HG03521 (cell line): ENCODE measurements around the gene GJC1.

Experiments used
- ATAC-seq: cut with Tn5 transposase; IDR thresholded peaks from one replicate; pipeline ENCODE4 v1.9.1; 2021; ENCODE audit warnings: mild to moderate bottlenecking, moderate library complexity; ENCODE audit not compliant: unreplicated experiment

Gene GJC1

DNA sequence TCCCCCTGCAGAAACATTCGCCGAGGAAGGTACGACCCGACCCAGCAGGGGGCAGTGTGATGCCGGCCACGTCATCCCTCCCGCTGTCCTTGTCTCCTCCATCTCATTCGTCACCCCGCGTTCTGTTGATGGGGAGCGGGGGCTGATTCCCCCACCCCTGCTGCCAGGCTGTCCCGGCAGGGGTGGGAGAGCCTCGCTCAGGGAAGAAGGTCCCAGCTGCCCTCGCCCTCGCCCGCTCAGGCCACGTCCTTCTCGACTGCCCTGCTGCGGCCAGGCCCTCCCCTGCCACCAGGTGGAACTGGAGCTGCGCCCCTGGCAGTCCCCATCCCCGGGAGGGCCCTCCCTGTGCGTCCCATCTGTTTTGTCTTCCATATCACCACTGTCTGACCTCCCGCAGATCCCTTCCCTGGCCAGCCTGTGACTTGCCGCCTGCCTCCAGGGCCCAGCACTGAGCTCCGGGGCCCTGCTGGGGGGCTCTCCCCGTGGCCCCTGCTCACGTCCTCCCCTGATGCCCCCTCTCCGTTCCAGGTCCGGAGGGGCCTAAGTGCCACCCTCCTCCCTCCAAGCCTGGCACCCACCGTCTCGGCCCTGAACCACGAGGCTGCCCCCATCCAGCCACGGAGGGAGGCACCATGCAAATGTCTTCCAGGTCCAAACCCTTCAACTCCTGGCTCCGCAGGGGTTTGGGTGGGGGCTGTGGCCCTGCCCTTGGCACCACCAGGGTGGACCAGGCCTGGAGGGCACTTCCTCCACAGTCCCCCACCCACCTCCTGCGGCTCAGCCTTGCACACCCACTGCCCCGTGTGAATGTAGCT is 50.7 kb downstream of the GJC1 start:
- ATAC-seq = no peak

DNA sequence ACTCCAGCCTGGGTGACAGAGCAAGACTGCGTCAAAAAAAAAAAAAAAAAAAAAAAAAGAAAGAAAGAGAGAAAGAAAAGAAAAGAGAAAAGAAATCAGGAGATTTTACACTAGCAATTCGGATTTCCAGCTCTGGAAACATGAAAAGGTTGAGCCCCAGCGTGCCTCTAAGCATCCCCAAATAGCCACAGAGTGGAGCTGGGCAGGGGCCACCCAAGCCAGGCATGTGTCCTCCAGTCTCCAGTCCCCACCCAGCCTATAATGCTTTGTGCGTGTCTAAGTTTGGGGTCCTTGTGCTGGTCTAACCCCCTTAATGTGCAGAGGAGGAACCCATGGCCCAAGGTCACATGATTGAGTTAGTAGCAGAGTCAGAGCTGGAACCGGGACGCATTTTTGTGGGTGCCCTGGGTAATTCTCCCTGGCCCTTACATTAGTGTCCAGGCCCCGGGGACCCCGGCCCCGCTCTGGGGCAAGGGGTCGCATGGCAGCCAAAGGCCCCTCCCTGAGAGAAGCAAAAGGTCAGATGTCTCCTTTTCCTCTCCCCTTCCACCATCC is 51.4 kb downstream of the GJC1 start:
- no peak for ATAC-seq

DNA sequence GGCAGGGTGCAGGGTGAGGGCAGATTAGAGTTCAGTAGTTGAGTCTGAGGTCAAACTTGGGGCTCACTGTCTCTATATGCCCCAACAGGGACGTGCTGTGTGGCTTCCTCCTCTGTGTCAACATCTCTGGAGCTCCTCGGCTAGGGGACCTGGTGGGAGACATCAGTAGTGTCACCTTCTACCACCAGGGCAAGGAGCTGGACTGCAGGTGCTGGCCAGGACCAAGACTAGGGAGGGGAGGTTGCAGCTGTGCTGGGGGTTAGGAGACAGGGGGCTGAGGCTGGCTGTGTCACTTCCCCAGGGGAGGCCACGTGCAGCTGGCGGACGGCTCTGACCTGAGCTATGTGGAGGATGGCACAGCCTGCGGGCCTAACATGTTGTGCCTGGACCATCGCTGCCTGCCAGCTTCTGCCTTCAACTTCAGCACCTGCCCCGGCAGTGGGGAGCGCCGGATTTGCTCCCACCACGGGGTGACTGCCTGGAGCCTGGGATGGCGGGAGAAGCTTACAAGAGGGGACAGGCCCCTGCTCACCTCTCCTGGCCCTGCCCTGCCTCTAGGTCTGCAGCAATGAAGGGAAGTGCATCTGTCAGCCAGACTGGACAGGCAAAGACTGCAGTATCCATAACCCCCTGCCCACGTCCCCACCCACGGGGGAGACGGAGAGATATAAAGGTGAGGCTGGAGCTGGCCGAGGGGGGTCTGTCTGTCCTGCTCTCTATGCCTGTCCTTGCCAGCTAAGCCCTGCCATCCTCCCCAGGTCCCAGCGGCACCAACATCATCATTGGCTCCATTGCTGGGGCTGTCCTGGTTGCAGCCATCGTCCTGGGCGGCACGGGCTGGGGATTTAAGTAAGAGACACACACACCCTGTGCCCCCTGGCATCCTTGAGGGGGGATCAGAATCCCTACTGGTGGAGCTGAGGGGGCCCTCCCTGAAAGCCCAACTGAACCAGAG is 52.4 kb downstream of the GJC1 start:
- ATAC-seq = no peak

DNA sequence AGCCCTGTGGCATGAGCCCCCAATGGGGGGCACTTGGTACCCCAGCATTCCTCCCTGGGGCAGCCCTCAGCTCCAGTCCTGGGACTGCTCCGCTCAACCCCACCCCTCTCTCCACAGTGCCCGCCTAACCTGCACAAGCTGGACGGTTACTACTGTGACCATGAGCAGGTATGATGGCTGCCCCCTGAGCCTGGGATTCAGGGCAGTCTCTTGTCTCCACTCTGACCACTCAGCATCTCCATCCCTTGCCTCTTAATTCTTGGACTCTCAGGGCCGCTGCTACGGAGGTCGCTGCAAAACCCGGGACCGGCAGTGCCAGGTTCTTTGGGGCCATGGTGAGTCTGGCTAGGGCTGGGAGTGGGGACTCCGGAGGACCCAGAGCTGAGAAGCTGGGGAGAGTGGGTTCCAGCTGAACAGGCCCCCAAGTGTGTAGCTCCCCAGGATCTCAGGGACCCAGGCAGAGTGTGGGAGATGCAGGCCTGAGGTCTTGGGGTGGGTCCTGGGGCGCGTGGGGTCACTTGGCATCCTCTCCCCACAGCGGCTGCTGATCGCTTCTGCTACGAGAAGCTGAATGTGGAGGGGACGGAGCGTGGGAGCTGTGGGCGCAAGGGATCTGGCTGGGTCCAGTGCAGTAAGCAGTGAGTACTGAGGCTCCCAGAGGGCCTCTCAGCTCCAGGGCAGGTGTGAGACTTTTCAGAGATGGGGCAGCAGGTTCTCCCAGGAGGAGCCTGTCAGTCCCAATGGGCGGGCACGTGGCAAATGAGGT is 53.3 kb downstream of the GJC1 start:
- no peak for ATAC-seq

DNA sequence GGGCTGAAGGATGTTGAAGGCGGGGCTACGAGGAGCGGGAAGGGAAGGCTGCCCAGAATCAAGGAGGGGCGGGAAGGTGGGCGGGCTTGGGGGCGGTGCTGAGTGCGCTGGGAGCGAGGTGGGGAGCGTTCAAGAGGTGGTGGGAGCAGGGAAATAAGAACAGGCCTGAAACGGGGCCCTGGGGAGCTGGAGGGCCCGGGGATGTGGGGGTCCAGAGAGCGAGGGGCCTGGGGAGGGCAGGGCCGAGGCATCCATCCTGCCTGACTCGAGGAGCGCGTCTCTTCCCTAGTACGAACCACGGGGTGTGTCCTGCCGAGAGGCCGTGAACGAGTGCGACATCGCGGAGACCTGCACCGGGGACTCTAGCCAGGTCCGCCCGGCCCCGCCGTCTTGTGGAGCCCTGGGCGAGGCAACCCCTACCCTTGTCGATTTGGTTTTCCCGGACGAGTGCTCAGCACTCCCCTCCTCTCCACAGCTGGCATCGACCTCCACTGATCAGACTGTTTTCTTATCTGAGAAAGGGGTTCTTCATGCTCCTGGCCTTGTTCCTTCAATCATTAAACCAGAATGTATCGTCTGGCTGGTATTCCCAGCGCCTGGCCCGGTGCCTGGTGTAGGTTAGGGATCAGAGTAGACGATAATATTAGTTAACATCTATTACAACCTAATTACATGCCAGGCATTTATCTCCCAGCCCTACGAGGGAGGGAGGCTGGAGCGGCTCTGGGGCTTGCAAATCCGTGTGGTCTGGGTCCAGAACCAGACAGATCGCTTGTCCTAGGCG is 54.1 kb downstream of the GJC1 start:
- ATAC-seq = peak; percentile 14

DNA sequence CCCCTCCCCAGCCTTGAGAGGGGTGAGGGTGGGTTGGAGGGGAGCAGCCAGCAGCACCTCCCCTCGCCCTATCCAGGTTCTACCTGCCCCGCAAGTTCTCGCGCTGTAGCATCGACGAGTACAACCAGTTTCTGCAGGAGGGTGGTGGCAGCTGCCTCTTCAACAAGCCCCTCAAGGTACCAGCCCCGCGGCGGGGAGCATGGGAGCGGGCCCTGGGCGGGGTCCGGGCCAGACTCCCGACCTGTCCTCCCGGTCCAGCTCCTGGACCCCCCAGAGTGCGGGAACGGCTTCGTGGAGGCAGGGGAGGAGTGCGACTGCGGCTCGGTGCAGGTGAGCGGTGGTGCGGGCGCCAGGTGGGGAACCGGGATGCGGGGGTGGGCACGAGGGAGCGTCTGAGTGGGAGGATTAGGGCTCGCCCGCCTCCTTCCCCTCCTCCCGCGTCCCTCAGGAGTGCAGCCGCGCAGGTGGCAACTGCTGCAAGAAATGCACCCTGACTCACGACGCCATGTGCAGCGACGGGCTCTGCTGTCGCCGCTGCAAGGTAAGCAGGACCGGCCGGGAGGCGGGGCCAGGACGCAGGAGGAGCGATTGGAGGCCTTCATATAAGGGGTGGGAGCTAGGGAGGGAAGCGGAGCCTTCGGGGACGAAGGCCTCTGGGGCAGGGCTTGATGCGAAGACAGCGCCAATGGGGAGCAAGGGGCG is 54.8 kb downstream of the GJC1 start:
- peak; percentile 83 for ATAC-seq

DNA sequence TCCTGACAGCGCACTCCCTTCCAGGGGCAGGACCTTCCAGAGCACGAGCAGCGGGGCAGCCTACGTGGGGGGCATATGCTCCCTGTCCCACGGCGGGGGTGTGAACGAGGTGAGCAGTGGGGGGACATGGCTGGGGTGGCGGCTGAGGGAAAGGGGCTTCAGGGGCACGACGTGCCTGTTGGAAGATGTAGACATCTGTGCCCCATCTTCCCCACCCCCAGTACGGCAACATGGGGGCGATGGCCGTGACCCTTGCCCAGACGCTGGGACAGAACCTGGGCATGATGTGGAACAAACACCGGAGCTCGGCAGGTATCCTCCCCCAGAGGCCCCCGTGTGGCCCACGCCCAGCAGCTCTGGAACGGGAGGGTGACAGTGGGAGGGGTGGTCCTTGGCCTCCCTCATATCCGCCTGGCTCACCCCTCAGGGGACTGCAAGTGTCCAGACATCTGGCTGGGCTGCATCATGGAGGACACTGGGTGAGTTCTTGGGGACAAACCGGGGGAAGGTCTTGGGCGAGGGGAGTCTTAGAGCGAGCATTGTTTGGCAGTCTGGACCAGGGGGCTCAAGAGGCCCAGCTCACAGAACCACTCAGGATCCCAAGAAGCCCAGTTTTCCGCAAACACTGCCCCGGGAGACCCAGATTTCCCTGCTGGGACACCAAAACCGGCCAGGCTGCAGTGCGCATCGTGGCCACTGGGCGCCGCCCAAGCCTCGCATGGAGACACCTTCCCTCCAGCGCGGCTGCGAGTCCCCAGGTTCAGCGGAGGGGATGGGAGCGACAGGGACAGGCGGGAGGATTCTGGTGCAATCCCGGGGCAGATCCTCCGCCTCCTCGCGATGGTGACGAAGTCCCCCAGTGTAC is 55.6 kb downstream of the GJC1 start:
- no peak for ATAC-seq

DNA sequence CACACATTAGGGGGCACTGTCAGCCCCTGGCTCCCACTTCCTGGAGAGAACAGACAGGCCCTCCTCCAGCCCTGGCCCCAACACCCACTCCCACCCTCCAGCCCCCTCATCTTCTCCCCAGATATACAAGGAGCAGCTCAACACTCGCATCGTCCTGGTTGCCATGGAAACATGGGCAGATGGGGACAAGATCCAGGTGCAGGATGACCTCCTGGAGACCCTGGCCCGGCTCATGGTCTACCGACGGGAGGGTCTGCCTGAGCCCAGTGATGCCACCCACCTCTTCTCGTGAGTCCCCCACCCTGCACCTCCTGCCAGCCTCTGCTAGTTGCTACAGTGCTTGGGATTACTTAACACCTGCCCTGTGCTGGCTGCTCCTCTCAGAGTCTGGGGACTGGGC is 56.9 kb downstream of the GJC1 start:
- no peak for ATAC-seq

DNA sequence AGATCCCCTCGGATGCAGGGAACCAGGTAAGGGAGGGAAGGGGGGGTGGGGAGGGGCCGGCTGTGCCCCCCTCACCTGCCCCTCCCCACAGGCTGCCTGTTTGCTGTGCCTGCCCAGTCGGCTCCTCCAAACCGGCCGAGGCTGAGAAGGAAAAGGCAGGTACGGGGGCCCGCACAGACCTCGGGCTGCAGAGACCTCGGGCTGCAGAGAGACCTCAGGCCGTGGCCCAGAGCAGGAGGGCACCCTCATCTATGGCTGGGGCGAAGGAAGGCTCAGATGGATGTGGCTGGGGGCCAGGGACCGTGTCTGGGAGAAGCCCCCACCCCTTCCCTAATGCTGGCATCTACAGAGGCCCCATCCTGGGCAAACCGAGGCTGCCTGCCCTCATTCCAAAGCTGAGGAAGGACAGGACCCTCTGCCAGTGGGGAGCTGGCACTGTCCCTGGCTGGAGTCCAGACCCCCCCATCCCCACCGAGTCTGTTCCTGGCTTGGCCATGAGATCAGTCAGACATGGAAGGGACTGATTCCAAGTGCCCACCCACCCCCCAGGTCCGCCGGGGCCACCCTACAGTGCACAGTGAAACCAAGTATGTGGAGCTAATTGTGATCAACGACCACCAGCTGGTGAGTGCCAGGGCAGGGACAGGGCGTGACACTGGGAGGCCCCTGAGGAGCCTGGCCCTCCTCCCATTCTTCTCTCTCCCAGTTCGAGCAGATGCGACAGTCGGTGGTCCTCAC is 57.6 kb downstream of the GJC1 start:
- no peak for ATAC-seq

DNA sequence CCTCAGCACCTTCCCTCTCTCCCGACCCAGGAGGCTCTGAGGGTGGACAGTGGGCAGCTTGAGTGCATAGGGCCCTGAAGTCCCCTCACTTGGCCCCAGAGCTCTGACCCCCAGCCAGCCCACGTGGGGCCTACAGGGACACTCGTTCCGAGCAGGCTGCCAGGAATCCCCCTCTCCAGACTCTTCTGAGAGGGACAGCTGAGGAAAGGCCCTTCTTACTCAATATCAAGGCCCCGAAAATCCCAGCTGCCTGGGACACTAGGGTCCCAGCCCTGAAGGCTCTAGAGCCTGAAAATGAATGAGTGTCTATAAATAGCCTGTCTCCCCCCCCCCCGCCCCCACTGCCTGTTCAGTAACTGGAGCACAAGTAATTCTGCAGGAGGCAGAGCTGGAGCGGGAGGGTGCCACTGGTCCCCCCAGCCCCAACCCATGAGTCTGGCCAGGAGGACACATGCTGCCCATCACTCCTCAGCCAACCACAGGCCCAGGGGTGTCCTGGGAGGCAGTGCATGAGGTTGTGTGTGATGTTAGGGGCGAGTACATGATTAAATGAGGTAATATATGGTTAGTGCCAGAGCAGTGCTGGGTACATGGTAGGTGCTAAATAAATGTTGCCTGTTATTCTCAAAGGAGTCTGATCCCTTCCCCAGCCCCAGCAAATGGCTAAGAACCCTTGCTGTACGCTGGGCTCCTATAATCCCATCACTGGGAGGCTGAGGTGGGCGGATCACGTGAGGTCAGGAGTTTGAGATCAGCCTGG is 59.7 kb downstream of the GJC1 start:
- ATAC-seq = no peak

DNA sequence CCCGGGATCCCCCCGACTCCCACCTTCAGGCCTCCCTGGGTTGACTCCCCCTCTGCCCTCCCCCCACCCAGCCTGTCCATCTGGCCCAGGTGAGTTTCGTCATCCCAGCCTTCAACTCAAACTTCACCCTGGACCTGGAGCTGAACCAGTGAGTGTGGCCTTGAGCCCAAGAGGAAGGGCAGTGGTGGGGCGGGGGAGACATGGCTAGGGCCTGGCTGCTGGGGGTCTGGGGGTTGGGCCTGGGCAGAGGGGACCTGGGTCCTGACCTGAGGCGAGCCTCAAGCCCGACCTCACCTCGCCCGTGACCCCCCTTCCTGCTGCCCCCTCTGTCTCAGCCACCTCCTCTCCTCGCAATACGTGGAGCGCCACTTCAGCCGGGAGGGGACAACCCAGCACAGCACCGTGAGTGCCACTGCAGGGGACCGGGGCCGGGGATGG is 60.4 kb downstream of the GJC1 start:
- no peak for ATAC-seq

DNA sequence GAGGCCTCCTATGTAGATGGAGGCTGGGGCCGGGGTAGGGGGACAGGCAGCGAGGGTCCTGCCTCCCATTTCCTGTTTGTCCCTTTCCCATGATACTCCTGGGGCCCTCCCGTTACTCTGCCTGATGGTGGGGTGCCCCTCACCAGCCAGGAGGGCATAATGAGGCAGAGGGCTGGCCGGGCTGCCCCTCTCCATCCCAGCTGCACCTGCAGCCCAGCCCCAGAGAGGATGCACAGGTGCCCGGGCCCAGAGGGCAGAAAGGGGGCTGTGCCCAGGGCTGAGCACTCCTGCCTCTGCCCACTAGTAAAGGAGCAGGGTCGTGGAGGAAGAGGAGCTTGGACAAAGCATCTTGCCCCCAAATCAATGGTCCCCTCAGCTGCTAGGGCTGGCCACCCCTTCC is 60.9 kb downstream of the GJC1 start:
- ATAC-seq = no peak

DNA sequence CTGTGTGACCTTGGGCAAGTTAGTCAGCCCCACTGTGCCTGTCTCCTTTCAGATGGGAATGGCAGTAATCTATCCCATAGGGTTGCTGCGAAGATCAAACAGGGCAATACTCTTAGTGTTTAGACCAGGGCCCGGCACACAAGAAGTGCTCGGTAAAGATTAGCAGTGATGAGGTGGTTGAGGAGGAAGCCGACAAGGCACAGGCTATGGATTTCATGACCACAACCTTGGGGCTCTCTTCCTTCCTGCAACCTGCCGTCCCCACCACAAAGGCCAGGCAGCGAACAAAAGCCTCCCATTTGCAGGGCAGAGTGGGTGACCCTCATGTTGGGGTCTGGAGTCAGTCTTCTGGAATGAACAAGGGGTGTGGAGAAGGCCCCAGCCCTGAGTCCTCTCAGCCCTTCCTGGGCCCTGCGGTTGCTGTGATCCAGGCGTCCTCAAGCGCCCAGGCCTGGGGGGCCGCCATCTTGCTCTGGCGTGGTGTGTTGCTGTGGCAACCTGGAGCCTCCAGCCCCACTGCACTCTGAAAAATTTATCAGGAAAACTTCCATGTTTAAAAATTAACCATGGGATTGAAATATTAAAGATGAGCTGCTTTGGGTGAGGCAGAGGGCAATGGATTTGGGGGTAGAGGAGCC is 61.5 kb downstream of the GJC1 start:
- ATAC-seq = no peak

DNA sequence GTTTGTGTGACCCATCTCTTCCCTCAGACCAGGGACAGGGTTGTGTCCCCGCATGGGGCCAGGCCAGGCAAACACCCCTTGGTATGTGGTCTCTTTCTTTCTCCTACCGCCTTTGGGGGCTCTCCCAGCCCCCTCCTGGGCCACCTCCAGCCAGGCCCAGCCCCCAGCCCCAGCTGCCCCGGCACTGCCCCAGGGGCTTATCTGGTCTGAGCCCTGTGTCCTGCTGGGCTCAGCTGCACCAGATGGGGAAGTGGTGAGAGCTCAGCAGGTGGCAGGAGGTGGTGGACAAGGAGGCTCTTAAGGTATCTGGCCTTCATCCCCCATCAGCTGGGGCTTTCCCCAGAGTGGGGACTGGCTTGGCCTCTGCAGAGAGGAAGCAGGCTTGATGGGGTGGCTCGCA is 62.6 kb downstream of the GJC1 start:
- no peak for ATAC-seq

DNA sequence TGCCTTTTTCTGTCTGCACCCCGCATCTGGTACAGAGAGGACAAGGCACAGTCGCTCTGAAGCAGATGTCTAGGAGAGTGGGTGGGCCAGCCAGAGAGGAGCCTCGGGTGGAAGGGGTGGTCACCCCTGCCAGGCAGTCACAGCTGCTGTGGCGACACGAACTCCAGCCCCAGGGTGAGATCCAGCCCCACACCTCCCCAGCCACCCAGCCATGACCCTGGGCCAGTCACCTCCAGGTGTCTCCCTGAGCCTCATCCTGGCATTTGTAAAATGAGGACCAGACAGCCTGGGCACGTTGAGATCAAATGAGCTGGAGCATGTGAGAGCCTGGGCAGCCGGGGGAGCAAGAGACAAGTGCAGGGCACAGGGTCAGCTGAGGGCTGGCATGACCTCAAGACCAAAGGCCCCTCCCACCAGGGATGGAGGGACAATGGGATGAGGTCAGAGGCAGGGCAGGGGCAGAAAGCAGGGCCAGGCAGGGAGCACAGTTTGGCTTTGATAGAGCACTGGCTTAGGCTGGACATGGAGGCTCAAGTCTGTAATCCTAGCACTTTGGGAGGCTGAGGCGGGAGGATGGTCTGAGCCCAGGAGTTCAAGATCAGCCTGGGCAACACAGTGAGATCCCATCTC is 63.6 kb downstream of the GJC1 start:
- no peak for ATAC-seq

DNA sequence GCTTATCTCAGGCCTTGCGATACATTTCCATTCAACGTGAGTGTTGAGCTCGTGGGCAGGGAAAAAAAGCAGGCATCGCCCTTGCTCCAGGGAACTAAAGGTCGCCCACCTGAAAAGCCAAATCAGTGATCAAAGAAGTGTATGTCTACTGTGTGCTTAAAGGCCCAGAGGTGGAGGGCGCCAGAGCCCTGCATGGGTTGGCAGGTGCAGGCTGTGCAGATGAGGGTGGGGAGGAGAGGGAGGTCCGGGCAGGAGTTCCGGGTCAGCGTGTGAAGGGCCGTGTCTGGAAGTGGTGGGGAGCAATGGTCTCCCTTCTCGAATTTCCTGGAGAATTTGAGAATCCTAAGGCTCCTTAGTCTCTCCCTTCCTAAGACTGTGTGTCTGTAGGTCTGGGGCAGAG is 64.1 kb downstream of the GJC1 start:
- ATAC-seq = no peak
